GM15510 (cell line): ENCODE results near the gene MAMDC2.
A peak's percentile ranks its signal among the peaks of the same experiment; 100 is the strongest.

Experiments
- POLR2A ChIP-seq: IDR thresholded peaks from 3 replicates; pipeline ENCODE4 v1.6.1; 2011; ENCODE audit warnings: borderline replicate concordance; ENCODE audit not compliant: insufficient read length; ENCODE audit errors: extremely low read depth

Gene MAMDC2

GRCh38 chr9:70217029-70217428, 173.4 kb downstream of the MAMDC2 start:
- TF ChIP-seq POLR2A, result no peak

- TF ChIP-seq POLR2A, result no peak
Observed at GRCh38 chr9:70218767-70219166, 175.1 kb downstream of the MAMDC2 start.

GRCh38 chr9:70220216-70220615, 176.6 kb downstream of the MAMDC2 start:
- TF ChIP-seq POLR2A, result no peak

- TF ChIP-seq POLR2A, result no peak
Observed at GRCh38 chr9:70222354-70222753, 178.7 kb downstream of the MAMDC2 start.

- TF ChIP-seq POLR2A, result no peak
Observed at GRCh38 chr9:70228118-70228517, 184.5 kb downstream of the MAMDC2 start.

GRCh38 chr9:70228611-70229010, 185.0 kb downstream of the MAMDC2 start:
- no peak for TF ChIP-seq POLR2A

GRCh38 chr9:70229026-70229425, 185.4 kb downstream of the MAMDC2 start:
- no peak for TF ChIP-seq POLR2A

- no peak for TF ChIP-seq POLR2A
Observed at GRCh38 chr9:70229579-70229978, 185.9 kb downstream of the MAMDC2 start.

- no peak for TF ChIP-seq POLR2A
Observed at GRCh38 chr9:70232476-70232875, 188.8 kb downstream of the MAMDC2 start.

GRCh38 chr9:70250221-70250620, 206.6 kb downstream of the MAMDC2 start:
- no peak for TF ChIP-seq POLR2A

GRCh38 chr9:70255486-70255885, 211.8 kb downstream of the MAMDC2 start:
- no peak for TF ChIP-seq POLR2A

- TF ChIP-seq POLR2A, result no peak
Observed at GRCh38 chr9:70256123-70256551, 212.5 kb downstream of the MAMDC2 start.

GRCh38 chr9:70257502-70257901, 213.9 kb downstream of the MAMDC2 start:
- no peak for TF ChIP-seq POLR2A

GRCh38 chr9:70257991-70258691, 214.5 kb downstream of the MAMDC2 start:
- no peak for TF ChIP-seq POLR2A

GRCh38 chr9:70258692-70259511, 215.3 kb downstream of the MAMDC2 start, which contains the start of gene SMC5:
TSS of gene SMC5 (plus strand) at chr9:70258978. CDS start at chr9:70259079, 101 bp downstream.
- peak; percentile 96 for TF ChIP-seq POLR2A

- no peak for TF ChIP-seq POLR2A
Observed at GRCh38 chr9:70259512-70259802, 215.8 kb downstream of the MAMDC2 start.
